RWPE2 (cell line): ENCODE results near the gene CHN2.
"Not testable (repeated sequence)": the region's sequence is repeated elsewhere in the genome, so short reads cannot be mapped to it uniquely, and the experiment has no call there.

Experiments
- ATAC-seq: fragments of 200-7000 bp; cut with Tn5 transposase; 3 replicates; pipeline ENCODE4 v1.9.1; 2021; ENCODE audit warnings: low read depth
- DNase-seq: peaks from one replicate; pipeline ENCODE4 v3.0.0-alpha.2; 2020; ENCODE audit warnings: low spot score
- H3K27ac ChIP-seq: fragments of 450-650 bp; 2 replicates; pipeline ENCODE4 v1.5.1; 2017; ENCODE audit warnings: mild to moderate bottlenecking; ENCODE audit not compliant: poor library complexity, severe bottlenecking
- H3K27me3 ChIP-seq: fragments of 250-450 bp; sonication (Bioruptor Pico); 2 replicates; pipeline ENCODE4 v1.5.1; 2021; ENCODE audit warnings: mild to moderate bottlenecking, moderate library complexity; ENCODE audit not compliant: insufficient read depth, poor library complexity, severe bottlenecking
- H3K36me3 ChIP-seq: fragments of 250-450 bp; sonication (Bioruptor Pico); 2 replicates; pipeline ENCODE4 v1.5.1; 2020; ENCODE audit warnings: low read depth, mild to moderate bottlenecking, moderate library complexity
- H3K4me1 ChIP-seq: fragments of 250-450 bp; sonication (Bioruptor Pico); 2 replicates; pipeline ENCODE4 v1.5.1; 2021; ENCODE audit warnings: mild to moderate bottlenecking, moderate library complexity; ENCODE audit not compliant: insufficient read depth, poor library complexity, severe bottlenecking
- H3K4me3 ChIP-seq: fragments of 250-450 bp; sonication (Bioruptor Pico); 2 replicates; pipeline ENCODE4 v1.5.1; 2021; ENCODE audit warnings: mild to moderate bottlenecking, moderate library complexity; ENCODE audit not compliant: severe bottlenecking
- H3K9me3 ChIP-seq: fragments of 250-450 bp; sonication (Bioruptor Pico); 2 replicates; pipeline ENCODE4 v1.5.1; 2021; ENCODE audit warnings: mild to moderate bottlenecking, moderate library complexity; ENCODE audit not compliant: severe bottlenecking
- CTCF ChIP-seq: fragments of 450-650 bp; IDR thresholded peaks from one replicate; pipeline ENCODE4 v1.5.1; 2017; ENCODE audit warnings: mild to moderate bottlenecking, moderate library complexity; ENCODE audit not compliant: poor library complexity, severe bottlenecking

The CHN2 gene

GRCh38 chr7:29523728-29524127, 329.2 kb downstream of the CHN2 start:
- Histone ChIP-seq H3K9me3 (no peaks in the 10 kb centered on the region), H3K4me1 (no peaks in the 10 kb centered on the region), H3K36me3 (no peaks in the 10 kb centered on the region), H3K27ac (no peak overlapping the region), H3K4me3 (no peak overlapping the region), H3K27me3 (no peaks in the 10 kb centered on the region)
- no peak for ATAC-seq
- no peak for DNase-seq
- no peak for TF ChIP-seq CTCF

- TF ChIP-seq CTCF, result no peak
- no peaks in the 10 kb centered on the region for H3K27me3 ChIP-seq
- no peaks in the 10 kb centered on the region for H3K4me1 ChIP-seq
- H3K27ac ChIP-seq, result no peak overlapping the region
- no peak overlapping the region for H3K4me3 ChIP-seq
- no peaks in the 10 kb centered on the region for H3K36me3 ChIP-seq
- H3K9me3 ChIP-seq, result no peaks in the 10 kb centered on the region
- DNase-seq (no peak), ATAC-seq (no peak)
Measured at GRCh38 chr7:29527505-29528108, 333.0 kb downstream of the CHN2 start.

- not testable (repeated sequence) for DNase-seq, H3K36me3 ChIP-seq, H3K27ac ChIP-seq, H3K27me3 ChIP-seq, H3K4me3 ChIP-seq, H3K4me1 ChIP-seq, H3K9me3 ChIP-seq, ATAC-seq
Measured at GRCh38 chr7:29528526-29528925, 334.0 kb downstream of the CHN2 start.
